ENCODE data around the gene GPR21.

The GPR21 gene

GRCh38 chr9:123028973-123029372 is 4.5 kb upstream of the GPR21 start:
- no peaks in the 10 kb centered on the region for H3K9me3 ChIP-seq (ENCODE audit: control insufficient read depth, low read length)
- no peaks in the 10 kb centered on the region for H3K27me3 ChIP-seq (replicated peaks; ENCODE audit: control insufficient read depth, insufficient read depth, low read length, poor library complexity, severe bottlenecking)
- no peaks in the 10 kb centered on the region for H3K4me1 ChIP-seq (ENCODE audit: control insufficient read depth, insufficient read depth, low read length, poor library complexity, severe bottlenecking)
- H3K27ac ChIP-seq (ENCODE audit: insufficient read depth, low read length, poor library complexity, severe bottlenecking) = no peak overlapping the region
- no peak for DNase-seq
- no peaks in the 10 kb centered on the region for H3K36me3 ChIP-seq (ENCODE audit: control insufficient read depth, insufficient read depth, low read length)
- H3K4me3 ChIP-seq (ENCODE audit: insufficient read depth, low read depth, low read length, poor library complexity, severe bottlenecking) = no peak overlapping the region

DNA sequence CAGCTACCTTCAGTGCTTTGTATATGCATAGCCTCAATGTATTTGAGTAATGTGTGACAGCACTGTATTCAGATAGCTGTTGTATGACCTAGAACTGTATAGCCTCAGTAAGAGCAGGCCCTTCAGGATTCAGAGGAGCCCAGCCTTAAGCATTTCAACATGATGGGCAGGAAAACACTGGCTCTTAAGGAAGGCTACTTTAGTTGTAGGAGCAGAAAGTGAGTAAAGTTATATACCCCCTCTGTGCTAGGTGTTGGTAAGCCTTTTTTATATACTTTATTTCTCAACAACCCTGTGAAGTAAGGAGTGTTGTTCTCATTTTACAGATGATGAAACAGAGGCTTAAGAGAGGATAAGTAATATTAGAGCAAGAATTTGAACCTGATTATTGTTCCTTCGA is 1.5 kb upstream of the GPR21 start:
- Histone ChIP-seq H3K9me3 (ENCODE audit: control insufficient read depth, low read length) (no peaks in the 10 kb centered on the region), H3K36me3 (ENCODE audit: control insufficient read depth, insufficient read depth, low read length) (no peaks in the 10 kb centered on the region), H3K27me3 (replicated peaks; ENCODE audit: control insufficient read depth, insufficient read depth, low read length, poor library complexity, severe bottlenecking) (no peaks in the 10 kb centered on the region), H3K4me1 (ENCODE audit: control insufficient read depth, insufficient read depth, low read length, poor library complexity, severe bottlenecking) (no peaks in the 10 kb centered on the region), H3K4me3 (ENCODE audit: insufficient read depth, low read depth, low read length, poor library complexity, severe bottlenecking) (no peak overlapping the region), H3K27ac (ENCODE audit: insufficient read depth, low read length, poor library complexity, severe bottlenecking) (no peak overlapping the region)
- no peak for DNase-seq

GRCh38 chr9:123033864-123034601 is 566 bp downstream of the GPR21 start:
- Histone ChIP-seq H3K36me3 (ENCODE audit: control insufficient read depth, insufficient read depth, low read length) (no peaks in the 10 kb centered on the region), H3K9me3 (ENCODE audit: control insufficient read depth, low read length) (no peaks in the 10 kb centered on the region), H3K4me1 (ENCODE audit: control insufficient read depth, insufficient read depth, low read length, poor library complexity, severe bottlenecking) (no peaks in the 10 kb centered on the region), H3K27me3 (replicated peaks; ENCODE audit: control insufficient read depth, insufficient read depth, low read length, poor library complexity, severe bottlenecking) (no peaks in the 10 kb centered on the region), H3K27ac (ENCODE audit: insufficient read depth, low read length, poor library complexity, severe bottlenecking) (no peak overlapping the region), H3K4me3 (ENCODE audit: insufficient read depth, low read depth, low read length, poor library complexity, severe bottlenecking) (no peak overlapping the region)
- no peak for DNase-seq

GRCh38 chr9:123034881-123035510 is 1.5 kb downstream of the GPR21 start:
- Histone ChIP-seq H3K4me1 (ENCODE audit: control insufficient read depth, insufficient read depth, low read length, poor library complexity, severe bottlenecking) (no peaks in the 10 kb centered on the region), H3K27me3 (replicated peaks; ENCODE audit: control insufficient read depth, insufficient read depth, low read length, poor library complexity, severe bottlenecking) (no peaks in the 10 kb centered on the region), H3K27ac (ENCODE audit: insufficient read depth, low read length, poor library complexity, severe bottlenecking) (no peak overlapping the region), H3K9me3 (ENCODE audit: control insufficient read depth, low read length) (no peaks in the 10 kb centered on the region), H3K4me3 (ENCODE audit: insufficient read depth, low read depth, low read length, poor library complexity, severe bottlenecking) (no peak overlapping the region), H3K36me3 (ENCODE audit: control insufficient read depth, insufficient read depth, low read length) (no peaks in the 10 kb centered on the region)
- no peak for DNase-seq

DNA sequence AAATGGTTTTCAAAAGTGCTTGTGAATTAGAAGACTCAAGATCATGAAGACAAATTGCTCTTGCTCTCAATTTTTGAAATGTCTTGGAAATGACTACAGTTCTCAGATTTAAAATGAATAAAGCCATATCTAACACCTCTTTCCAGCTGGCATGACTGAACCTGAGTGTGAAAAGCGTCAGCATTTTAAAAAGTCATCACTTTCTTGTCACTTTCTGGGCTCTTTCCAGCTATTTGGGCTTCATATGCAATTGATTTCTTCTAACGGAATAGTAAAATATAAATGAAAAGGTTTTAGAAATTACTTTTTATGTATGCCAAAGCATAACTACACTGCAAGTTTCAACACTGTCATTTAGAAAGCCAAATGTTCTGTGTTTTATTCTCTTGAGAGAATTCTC is 2.3 kb downstream of the GPR21 start:
- H3K9me3 ChIP-seq (ENCODE audit: control insufficient read depth, low read length) = no peaks in the 10 kb centered on the region
- H3K27me3 ChIP-seq (replicated peaks; ENCODE audit: control insufficient read depth, insufficient read depth, low read length, poor library complexity, severe bottlenecking) = no peaks in the 10 kb centered on the region
- H3K4me3 ChIP-seq (ENCODE audit: insufficient read depth, low read depth, low read length, poor library complexity, severe bottlenecking) = no peak overlapping the region
- no peaks in the 10 kb centered on the region for H3K36me3 ChIP-seq (ENCODE audit: control insufficient read depth, insufficient read depth, low read length)
- no peak for DNase-seq
- H3K27ac ChIP-seq (ENCODE audit: insufficient read depth, low read length, poor library complexity, severe bottlenecking) = no peak overlapping the region
- no peaks in the 10 kb centered on the region for H3K4me1 ChIP-seq (ENCODE audit: control insufficient read depth, insufficient read depth, low read length, poor library complexity, severe bottlenecking)

- Histone ChIP-seq H3K27me3 (replicated peaks; ENCODE audit: control insufficient read depth, insufficient read depth, low read length, poor library complexity, severe bottlenecking) (no peaks in the 10 kb centered on the region), H3K9me3 (ENCODE audit: control insufficient read depth, low read length) (no peaks in the 10 kb centered on the region), H3K36me3 (ENCODE audit: control insufficient read depth, insufficient read depth, low read length) (no peaks in the 10 kb centered on the region), H3K4me1 (ENCODE audit: control insufficient read depth, insufficient read depth, low read length, poor library complexity, severe bottlenecking) (no peaks in the 10 kb centered on the region), H3K27ac (ENCODE audit: insufficient read depth, low read length, poor library complexity, severe bottlenecking) (no peak overlapping the region), H3K4me3 (ENCODE audit: insufficient read depth, low read depth, low read length, poor library complexity, severe bottlenecking) (no peak overlapping the region)
- no peak for DNase-seq
Observed at GRCh38 chr9:123036893-123037545, 3.6 kb downstream of the GPR21 start.

DNA sequence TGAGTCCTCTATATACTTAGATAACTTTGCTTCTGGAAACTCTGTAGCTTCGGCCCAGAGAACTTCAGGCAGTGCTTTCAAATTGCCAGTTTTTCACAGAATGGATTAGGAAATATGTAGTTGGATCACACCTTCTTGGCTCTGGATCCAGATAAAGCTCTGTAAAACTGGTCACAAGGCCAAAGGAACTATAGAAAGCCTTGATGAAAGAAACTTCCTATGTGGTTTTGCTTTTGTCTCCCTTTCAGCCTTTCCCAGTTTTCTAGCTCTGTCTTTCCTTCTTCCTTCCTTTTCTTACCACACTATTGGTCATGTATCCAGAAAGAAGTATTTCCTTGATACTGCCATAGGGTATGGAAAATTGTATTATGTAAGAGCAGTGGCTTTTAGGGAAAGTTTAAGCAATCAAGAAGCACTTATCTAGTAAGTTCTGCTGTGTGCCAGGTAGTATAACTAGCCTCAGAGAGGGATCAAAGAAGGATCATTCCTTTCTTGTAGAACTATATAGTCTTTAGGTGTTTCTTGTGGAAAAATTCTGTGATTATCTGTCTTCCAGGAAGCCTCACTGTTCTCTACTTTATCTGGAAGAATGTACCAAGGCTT is 6.3 kb downstream of the GPR21 start:
- H3K4me1 ChIP-seq (ENCODE audit: control insufficient read depth, insufficient read depth, low read length, poor library complexity, severe bottlenecking) = no peaks in the 10 kb centered on the region
- no peak for DNase-seq
- H3K36me3 ChIP-seq (ENCODE audit: control insufficient read depth, insufficient read depth, low read length) = no peaks in the 10 kb centered on the region

GRCh38 chr9:123040801-123041200 is 7.3 kb downstream of the GPR21 start:
- Histone ChIP-seq H3K4me1 (ENCODE audit: control insufficient read depth, insufficient read depth, low read length, poor library complexity, severe bottlenecking) (no peaks in the 10 kb centered on the region), H3K36me3 (ENCODE audit: control insufficient read depth, insufficient read depth, low read length) (no peaks in the 10 kb centered on the region), H3K4me3 (ENCODE audit: insufficient read depth, low read depth, low read length, poor library complexity, severe bottlenecking) (no peak overlapping the region), H3K9me3 (ENCODE audit: control insufficient read depth, low read length) (no peaks in the 10 kb centered on the region), H3K27ac (ENCODE audit: insufficient read depth, low read length, poor library complexity, severe bottlenecking) (no peak overlapping the region), H3K27me3 (replicated peaks; ENCODE audit: control insufficient read depth, insufficient read depth, low read length, poor library complexity, severe bottlenecking) (no peaks in the 10 kb centered on the region)
- DNase-seq = no peak

More for the DNA sequence above, 6.3 kb downstream of the GPR21 start:
- Histone ChIP-seq H3K9me3 (ENCODE audit: control insufficient read depth, low read length) (no peaks in the 10 kb centered on the region), H3K27ac (ENCODE audit: insufficient read depth, low read length, poor library complexity, severe bottlenecking) (no peak overlapping the region), H3K4me3 (ENCODE audit: insufficient read depth, low read depth, low read length, poor library complexity, severe bottlenecking) (no peak overlapping the region), H3K27me3 (replicated peaks; ENCODE audit: control insufficient read depth, insufficient read depth, low read length, poor library complexity, severe bottlenecking) (no peaks in the 10 kb centered on the region)

- no peak for DNase-seq
- H3K4me3 ChIP-seq (ENCODE audit: insufficient read depth, low read depth, low read length, poor library complexity, severe bottlenecking) = no peak overlapping the region
- no peaks in the 10 kb centered on the region for H3K27me3 ChIP-seq (replicated peaks; ENCODE audit: control insufficient read depth, insufficient read depth, low read length, poor library complexity, severe bottlenecking)
- no peaks in the 10 kb centered on the region for H3K9me3 ChIP-seq (ENCODE audit: control insufficient read depth, low read length)
- H3K4me1 ChIP-seq (ENCODE audit: control insufficient read depth, insufficient read depth, low read length, poor library complexity, severe bottlenecking) = no peaks in the 10 kb centered on the region
- no peak overlapping the region for H3K27ac ChIP-seq (ENCODE audit: insufficient read depth, low read length, poor library complexity, severe bottlenecking)
- H3K36me3 ChIP-seq (ENCODE audit: control insufficient read depth, insufficient read depth, low read length) = no peaks in the 10 kb centered on the region
Observed at GRCh38 chr9:123041489-123041888, 8.0 kb downstream of the GPR21 start.

Data from effector memory CD4-positive, alpha-beta T cell (primary cell).